IMR-90 (cell line): ENCODE data around the gene R3HDM4. TPM values are rescaled to one million over a fixed set of nuclear protein-coding genes. Genes with fewer than 3 reads are reported as not detected.
A peak's percentile ranks its signal among the peaks of the same experiment; 100 is the strongest.

Experiments
- ATAC-seq: fragments of 200-7000 bp; cut with Tn5 transposase; 2 replicates; pipeline ENCODE4 v1.9.1; 2020; ENCODE audit warnings: low read depth, mild to moderate bottlenecking, moderate library complexity
- BruUV-seq: library from RNA; stranded (reverse); fragments of 400-500 nt; replicated peaks from 2 replicates; lab custom pipeline; 2021; lab: Mats Ljungman, UMichigan
- CTCF ChIA-PET: fragments of 300-600 bp; formaldehyde crosslinking; extraction: SDS; loops from one replicate; lab custom pipeline; 2021; ENCODE audit warnings: antibody characterized with exemption; lab: Yijun Ruan, JAX
- POLR2A ChIA-PET: fragments of 300-600 bp; sonication (Branson Sonifier 250); formaldehyde crosslinking; loops from one replicate; lab custom pipeline; 2022; ENCODE audit warnings: antibody characterized with exemption; ENCODE audit not compliant: unreplicated experiment; lab: Charles Lee
- DNase-seq: peaks from one replicate; pipeline ENCODE4 v3.0.0; 2013
- H2AFZ ChIP-seq: replicated peaks from 2 replicates; pipeline ENCODE3; 2013; ENCODE audit warnings: low read length, mild to moderate bottlenecking; ENCODE audit not compliant: poor library complexity
- H2AK5ac ChIP-seq: 2 replicates; pipeline ENCODE4 v1.6.1; 2013; ENCODE audit warnings: low read depth, low read length, inconsistent platforms
- H2AK9ac ChIP-seq: replicated peaks from 2 replicates; pipeline ENCODE3; 2013; ENCODE audit warnings: mild to moderate bottlenecking, low read depth, low read length, moderate library complexity; ENCODE audit not compliant: poor library complexity
- H2BK120ac ChIP-seq: 2 replicates; pipeline ENCODE4 v1.6.1; 2013; ENCODE audit warnings: low read depth, low read length, inconsistent platforms
- H2BK15ac ChIP-seq: 3 replicates; pipeline ENCODE4 v1.6.1; 2013; ENCODE audit warnings: low read depth, low read length, inconsistent platforms
- H2BK20ac ChIP-seq: 2 replicates; pipeline ENCODE4 v1.6.1; 2013; ENCODE audit warnings: low read depth, mild to moderate bottlenecking, inconsistent platforms, low read length, moderate library complexity
- H2BK5ac ChIP-seq: 2 replicates; pipeline ENCODE4 v1.6.1; 2013; ENCODE audit warnings: mild to moderate bottlenecking, low read depth, low read length, inconsistent platforms; ENCODE audit not compliant: poor library complexity, severe bottlenecking
- H3K14ac ChIP-seq: replicated peaks from 2 replicates; pipeline ENCODE4 v1.6.1; 2013; ENCODE audit warnings: low read depth, low read length, inconsistent platforms
- H3K18ac ChIP-seq: 2 replicates; pipeline ENCODE4 v1.6.1; 2013; ENCODE audit warnings: low read depth, low read length, control low read depth
- H3K23ac ChIP-seq: 2 replicates; pipeline ENCODE4 v1.6.1; 2013; ENCODE audit warnings: low read depth, low read length, inconsistent platforms
- H3K27ac ChIP-seq: 2 replicates; pipeline ENCODE4 v1.5.1; 2013; ENCODE audit warnings: mild to moderate bottlenecking, control low read depth, low read length; ENCODE audit not compliant: insufficient read depth
- H3K27me3 ChIP-seq: 2 replicates; pipeline ENCODE4 v1.6.1; 2013; ENCODE audit warnings: low read length; ENCODE audit not compliant: control insufficient read depth, insufficient read depth
- H3K36me3 ChIP-seq: 2 replicates; pipeline ENCODE4 v1.6.1; 2013; ENCODE audit warnings: low read length, mixed read lengths; ENCODE audit not compliant: control insufficient read depth, insufficient read depth
- H3K4ac ChIP-seq: 2 replicates; pipeline ENCODE4 v1.6.1; 2013; ENCODE audit warnings: low read depth, low read length, inconsistent platforms
- H3K4me1 ChIP-seq: 2 replicates; pipeline ENCODE4 v1.6.1; 2013; ENCODE audit warnings: low read length, mixed read lengths; ENCODE audit not compliant: control insufficient read depth, insufficient read depth
- H3K4me2 ChIP-seq: 2 replicates; pipeline ENCODE4 v1.6.1; 2013; ENCODE audit warnings: low read depth, mild to moderate bottlenecking, control low read depth, low read length, moderate library complexity
- H3K4me3 ChIP-seq: 2 replicates; pipeline ENCODE4 v1.5.1; 2013; ENCODE audit warnings: low read depth, mild to moderate bottlenecking, control low read depth, low read length, moderate library complexity; ENCODE audit not compliant: insufficient read depth
- H3K56ac ChIP-seq: 2 replicates; pipeline ENCODE4 v1.6.1; 2013; ENCODE audit warnings: low read length, inconsistent platforms; ENCODE audit not compliant: insufficient read depth; ENCODE audit errors: extremely low read depth
- H3K79me1 ChIP-seq, 2 experiments: 2 replicates each; pipeline ENCODE4 v1.6.1; 2013; ENCODE audit warnings: low read length in 2 of 2, inconsistent platforms in 1 of 2, low read depth in 1 of 2
- H3K9ac ChIP-seq: 2 replicates; pipeline ENCODE4 v1.6.1; 2013; ENCODE audit warnings: low read depth, low read length, control low read depth
- H3K9me1 ChIP-seq: 2 replicates; pipeline ENCODE4 v1.6.1; 2013; ENCODE audit warnings: low read length, inconsistent platforms; ENCODE audit not compliant: insufficient read depth
- H3K9me3 ChIP-seq: 2 replicates; pipeline ENCODE4 v1.6.1; 2013; ENCODE audit warnings: low read length; ENCODE audit not compliant: control insufficient read depth, insufficient read depth
- H4K20me1 ChIP-seq: 2 replicates; pipeline ENCODE4 v1.6.1; 2013; ENCODE audit warnings: low read length, inconsistent platforms; ENCODE audit not compliant: insufficient read depth
- H4K5ac ChIP-seq: 2 replicates; pipeline ENCODE4 v1.6.1; 2013; ENCODE audit warnings: mild to moderate bottlenecking, low read depth, low read length, control low read depth
- H4K8ac ChIP-seq, 2 experiments: 2 replicates each; pipeline ENCODE4 v1.6.1; 2013; ENCODE audit warnings: low read depth in 2 of 2, low read length in 2 of 2, control low read depth in 1 of 2, inconsistent platforms in 1 of 2
- H4K91ac ChIP-seq: 2 replicates; pipeline ENCODE4 v1.6.1; 2013; ENCODE audit warnings: low read depth, low read length, inconsistent platforms; ENCODE audit not compliant: insufficient read depth
- BHLHE40 ChIP-seq: fragments of 150-350 bp; IDR thresholded peaks from 2 replicates; pipeline ENCODE4 v1.6.1; 2016; ENCODE audit warnings: mild to moderate bottlenecking, low read depth, low read length
- CEBPB ChIP-seq: IDR thresholded peaks from 2 replicates; pipeline ENCODE4 v1.6.1; 2012; ENCODE audit warnings: low read depth, low read length, improper control_type of control experiment
- CHD1 ChIP-seq: IDR thresholded peaks from 2 replicates; pipeline ENCODE4 v1.6.1; 2012; ENCODE audit warnings: low read depth, low read length, improper control_type of control experiment
- CTCF ChIP-seq: conservative IDR thresholded peaks from 2 replicates; pipeline ENCODE4 v1.5.1; 2012; ENCODE audit warnings: mild to moderate bottlenecking, low read depth, low read length, improper control_type of control experiment
- ELK1 ChIP-seq: fragments of 150-350 bp; IDR thresholded peaks from 2 replicates; pipeline ENCODE4 v1.6.1; 2016; ENCODE audit warnings: low read depth, mild to moderate bottlenecking, low read length, moderate library complexity, borderline replicate concordance
- FOS ChIP-seq: fragments of 150-350 bp; IDR thresholded peaks from 2 replicates; pipeline ENCODE4 v1.6.1; 2016; ENCODE audit warnings: low read depth, low read length
- MAFK ChIP-seq: IDR thresholded peaks from 2 replicates; pipeline ENCODE4 v1.6.1; 2012; ENCODE audit warnings: low read depth, low read length, improper control_type of control experiment
- MAZ ChIP-seq: IDR thresholded peaks from 2 replicates; pipeline ENCODE4 v1.6.1; 2012; ENCODE audit warnings: low read depth, mild to moderate bottlenecking, low read length, improper control_type of control experiment, moderate library complexity, borderline replicate concordance
- MXI1 ChIP-seq: IDR thresholded peaks from 2 replicates; pipeline ENCODE4 v1.6.1; 2012; ENCODE audit warnings: low read depth, mild to moderate bottlenecking, low read length, moderate library complexity, borderline replicate concordance
- NFE2L2 ChIP-seq: fragments of 150-350 bp; IDR thresholded peaks from 2 replicates; pipeline ENCODE4 v1.6.1; 2016; ENCODE audit warnings: low read depth, mild to moderate bottlenecking, low read length
- POLR2A ChIP-seq: IDR thresholded peaks from 2 replicates; pipeline ENCODE4 v1.6.1; 2012; ENCODE audit warnings: mild to moderate bottlenecking, low read depth, low read length
- RAD21 ChIP-seq: IDR thresholded peaks from 2 replicates; pipeline ENCODE4 v1.6.1; 2012; ENCODE audit warnings: low read length, improper control_type of control experiment
- RCOR1 ChIP-seq: IDR thresholded peaks from 2 replicates; pipeline ENCODE4 v1.6.1; 2012; ENCODE audit warnings: mild to moderate bottlenecking, low read length, improper control_type of control experiment; ENCODE audit not compliant: insufficient replicate concordance
- RFX5 ChIP-seq: IDR thresholded peaks from 2 replicates; pipeline ENCODE4 v1.8.0; 2012; ENCODE audit warnings: low read depth, mild to moderate bottlenecking, low read length, moderate library complexity
- SMC3 ChIP-seq: fragments of 150-350 bp; IDR thresholded peaks from 2 replicates; pipeline ENCODE4 v1.6.1; 2016; ENCODE audit warnings: low read depth, mild to moderate bottlenecking, antibody characterized with exemption, low read length, moderate library complexity
- USF2 ChIP-seq: fragments of 150-350 bp; IDR thresholded peaks from 2 replicates; pipeline ENCODE4 v1.6.1; 2017; ENCODE audit warnings: mild to moderate bottlenecking, antibody characterized with exemption, low read length, low read depth
- WGBS, 2 experiments: methylation state at CpG; one replicate each; pipeline versions ENCODE4 v1.1.5 to v1.1.7; 2013; ENCODE audit warnings: missing lambda C conversion rate in 2 of 2; ENCODE audit not compliant: insufficient read length in 1 of 2; ENCODE audit errors: extremely low coverage in 2 of 2; 5-methylcytosine and 5-hydroxymethylcytosine counted together
- dilution Hi-C: fragments of 300-500 bp; cut with HindIII; formaldehyde crosslinking; loops from one replicate; pipeline ENCODE4 v1.14.3; 2018; ENCODE audit warnings: low sequenced_read_pairs; ENCODE audit not compliant: unreplicated experiment
- in situ Hi-C: fragments of 300-500 bp; cut with MboI; formaldehyde crosslinking; loops from 3 replicates; pipeline ENCODE4 v1.14.3; 2019; ENCODE audit warnings: low sequenced_read_pairs, inconsistent platforms, mixed read lengths
- intact Hi-C: fragments of 100-400 bp; cut with micrococcal nuclease; formaldehyde crosslinking; loops from 2 replicates; pipeline ENCODE4 v1.10.0; 2022
- polyA plus RNA-seq, 3 experiments: library from polyadenylated mRNA; depleted of rRNA; stranded (reverse); fragments of >200 nt; gene quantifications; 2 replicates each; pipeline ENCODE4 v1.2.3, GENCODE V29; 2012; ENCODE audit warnings: low replicate concordance in 1 of 3
- total RNA-seq: library from RNA; depleted of rRNA; stranded (reverse); fragments of >200 nt; gene quantifications from 2 replicates; pipeline ENCODE4 v1.2.3, GENCODE V29; 2012

Gene R3HDM4
- total and polyA plus RNA-seq, 2 of the 4 experiments (the other 2 are of a cell fraction), result 9.0 to 51.5 TPM

GRCh38 chr19:943551-944170 lies 30.6 kb upstream of the R3HDM4 start:
- BruUV-seq, result no TSS peak
- Histone ChIP-seq H3K23ac (no peak overlapping the region), H2AK9ac (no peak overlapping the region), H3K18ac (no peak overlapping the region), H2BK120ac (no peak overlapping the region), H4K8ac (no peak overlapping the region), H2BK15ac (no peak overlapping the region), H3K4me1 (peaks cover 9% of the 10 kb centered on the region; the same call in 1 of the 2 replicates), H2AFZ (no peak overlapping the region), H3K79me1 (peaks cover 11 to 77% of the 10 kb centered on the region in 2 experiments), H3K9me1 (peaks cover 12% of the 10 kb centered on the region), H2BK5ac (peak overlapping the region; percentile 20), H4K91ac (no peak overlapping the region), H2BK20ac (no peak overlapping the region), H4K20me1 (peaks cover 92% of the 10 kb centered on the region), H3K4me2 (no peak overlapping the region), H3K27ac (no peak overlapping the region), H3K9ac (no peak overlapping the region), H3K9me3 (no peaks in the 10 kb centered on the region), H3K4ac (no peak overlapping the region), H3K36me3 (peaks cover 49% of the 10 kb centered on the region), H2AK5ac (no peak overlapping the region), H3K14ac (no peak overlapping the region), H3K56ac (no peak overlapping the region), H3K27me3 (no peaks in the 10 kb centered on the region), H3K4me3 (no peak overlapping the region), H4K5ac (no peak overlapping the region)
- ATAC-seq (no peak), DNase-seq (no peak)
- POLR2A ChIA-PET, result no interaction called here
- no peak for TF ChIP-seq FOS
- TF ChIP-seq MAZ, result no peak
- no peak for TF ChIP-seq MAFK
- TF ChIP-seq POLR2A, result no peak
- TF ChIP-seq RCOR1, result no peak
- no peak for TF ChIP-seq ELK1
- TF ChIP-seq BHLHE40, result no peak
- TF ChIP-seq RAD21, result no peak
- no peak for TF ChIP-seq NFE2L2
- TF ChIP-seq CTCF, result no peak
- no peak for TF ChIP-seq MXI1
- no peak for TF ChIP-seq RFX5
- TF ChIP-seq CEBPB, result no peak
- no peak for TF ChIP-seq CHD1
- no peak for TF ChIP-seq USF2
- TF ChIP-seq SMC3, result no peak
- intact Hi-C loops (no loop called here), dilution Hi-C loops (no loop called here), in situ Hi-C loops (no loop called here)
- CTCF ChIA-PET, result no interaction called here
- 95% methylated on average over 16 of the region's 17 CpGs; no CpG with 5 or more reads in 1 of the 2 experiments for WGBS, 2 experiments
